ENCODE results near the gene PRR16. TPM values are rescaled to one million over a fixed set of nuclear protein-coding genes. Genes with fewer than 3 reads are reported as not detected.
"Not testable (repeated sequence)": the region's sequence is repeated elsewhere in the genome, so short reads cannot be mapped to it uniquely, and the experiment has no call there.

PRR16 gene
- total RNA-seq, 1 experiment from 2014 or later: not detected

- no peaks in the 10 kb centered on the region for H3K4me1 ChIP-seq (ENCODE audit: control insufficient read depth, insufficient read depth, low read length)
- intact Hi-C loops (cut with micrococcal nuclease; ENCODE audit: unreplicated experiment) (loop anchor here (5.0 kb wide), 1 partner anchor 986 kb away; no protein-coding TSS in a partner anchor), in situ Hi-C loops (cut with HindIII; ENCODE audit: low pct_unique_long_range_greater_than_20kb, low sequenced_read_pairs) (no loop called here)
- ChIA-PET POLR2A (no interaction called here), CTCF (no interaction called here)
- peak; percentile 96 for ATAC-seq
- H3K4me3 ChIP-seq (ENCODE audit: low read depth in 2 of 2, low read length in 2 of 2): peak overlapping the region; percentile 27 to 54
- H3K27ac ChIP-seq (ENCODE audit: low read length): no peak overlapping the region
- no peaks in the 10 kb centered on the region for H3K36me3 ChIP-seq (ENCODE audit: control insufficient read depth, insufficient read depth, low read length)
- peak; percentile 50 for DNase-seq (ENCODE audit: low read depth, low spot score)
- H3K27me3 ChIP-seq (ENCODE audit: control insufficient read depth, insufficient read depth, low read length): 0 out of 2 replicates have a peak, but pooled peaks cover 2% of the 10 kb centered on the region
- no peaks in the 10 kb centered on the region for H3K9me3 ChIP-seq (ENCODE audit: control insufficient read depth, insufficient read depth, low read depth, low read length)
- TF ChIP-seq CTCF (IDR thresholded peaks at IDR 0.05) (peak; percentile 86), TCF7L2 (IDR thresholded peaks at IDR 0.05; ENCODE audit: low read depth, low read length) (no peak)
- BruUV-seq (replicated peaks): no TSS peak
Observed at GRCh38 chr5:120457839-120458507, 6.1 kb upstream of the PRR16 start.

GRCh38 chr5:120458508-120458847 is 5.6 kb upstream of the PRR16 start:
- DNase-seq (ENCODE audit: low read depth, low spot score); ATAC-seq; H3K27ac ChIP-seq (ENCODE audit: low read length); in situ Hi-C loops (cut with HindIII; ENCODE audit: low pct_unique_long_range_greater_than_20kb, low sequenced_read_pairs); H3K4me1 ChIP-seq (ENCODE audit: control insufficient read depth, insufficient read depth, low read length); BruUV-seq (replicated peaks); POLR2A ChIA-PET; H3K27me3 ChIP-seq (ENCODE audit: control insufficient read depth, insufficient read depth, low read length); H3K36me3 ChIP-seq (ENCODE audit: control insufficient read depth, insufficient read depth, low read length); H3K9me3 ChIP-seq (ENCODE audit: control insufficient read depth, insufficient read depth, low read depth, low read length): not testable (repeated sequence)
- CTCF ChIA-PET: interaction anchor here (0.9 kb wide), 1 partner anchor 431 kb away, joined by 10 read pairs; no protein-coding TSS in a partner anchor
- H3K4me3 ChIP-seq (ENCODE audit: low read depth in 2 of 2, low read length in 2 of 2): peak overlapping the region in 1 of 2 experiments; percentile 54; a peak in 3 of 4 replicates
- intact Hi-C loops (cut with micrococcal nuclease; ENCODE audit: unreplicated experiment): loop anchor here (5.0 kb wide), 1 partner anchor 986 kb away; no protein-coding TSS in a partner anchor
- peak; percentile 12 for TF ChIP-seq CTCF (IDR thresholded peaks at IDR 0.05)

GRCh38 chr5:120461251-120461650 is 2.8 kb upstream of the PRR16 start:
- intact Hi-C loops (cut with micrococcal nuclease; ENCODE audit: unreplicated experiment) (no loop called here), in situ Hi-C loops (cut with HindIII; ENCODE audit: low pct_unique_long_range_greater_than_20kb, low sequenced_read_pairs) (no loop called here)
- no peak overlapping the region for H3K4me3 ChIP-seq (ENCODE audit: low read depth in 2 of 2, low read length in 2 of 2)
- H3K27ac ChIP-seq (ENCODE audit: low read length): no peak overlapping the region
- H3K4me1 ChIP-seq (ENCODE audit: control insufficient read depth, insufficient read depth, low read length): no peaks in the 10 kb centered on the region
- POLR2A ChIA-PET: no interaction called here
- no peak for DNase-seq (ENCODE audit: low read depth, low spot score)
- BruUV-seq (replicated peaks): no TSS peak
- CTCF ChIA-PET: no interaction called here
- no peak for ATAC-seq
- no peaks in the 10 kb centered on the region for H3K36me3 ChIP-seq (ENCODE audit: control insufficient read depth, insufficient read depth, low read length)
- TF ChIP-seq TCF7L2 (IDR thresholded peaks at IDR 0.05; ENCODE audit: low read depth, low read length): no peak
- H3K9me3 ChIP-seq (ENCODE audit: control insufficient read depth, insufficient read depth, low read depth, low read length): no peaks in the 10 kb centered on the region
- peaks cover 2% of the 10 kb centered on the region; the same call in 1 of the 2 replicates for H3K27me3 ChIP-seq (ENCODE audit: control insufficient read depth, insufficient read depth, low read length)

Measured in Panc1 (cell line).